ENCODE results near the gene RAB10. TPM values are rescaled to one million over a fixed set of nuclear protein-coding genes. Genes with fewer than 3 reads are reported as not detected.

Gene RAB10
- polyA plus RNA-seq, 4 donors = 39.7 to 79.3 (median 56.9) TPM

DNA sequence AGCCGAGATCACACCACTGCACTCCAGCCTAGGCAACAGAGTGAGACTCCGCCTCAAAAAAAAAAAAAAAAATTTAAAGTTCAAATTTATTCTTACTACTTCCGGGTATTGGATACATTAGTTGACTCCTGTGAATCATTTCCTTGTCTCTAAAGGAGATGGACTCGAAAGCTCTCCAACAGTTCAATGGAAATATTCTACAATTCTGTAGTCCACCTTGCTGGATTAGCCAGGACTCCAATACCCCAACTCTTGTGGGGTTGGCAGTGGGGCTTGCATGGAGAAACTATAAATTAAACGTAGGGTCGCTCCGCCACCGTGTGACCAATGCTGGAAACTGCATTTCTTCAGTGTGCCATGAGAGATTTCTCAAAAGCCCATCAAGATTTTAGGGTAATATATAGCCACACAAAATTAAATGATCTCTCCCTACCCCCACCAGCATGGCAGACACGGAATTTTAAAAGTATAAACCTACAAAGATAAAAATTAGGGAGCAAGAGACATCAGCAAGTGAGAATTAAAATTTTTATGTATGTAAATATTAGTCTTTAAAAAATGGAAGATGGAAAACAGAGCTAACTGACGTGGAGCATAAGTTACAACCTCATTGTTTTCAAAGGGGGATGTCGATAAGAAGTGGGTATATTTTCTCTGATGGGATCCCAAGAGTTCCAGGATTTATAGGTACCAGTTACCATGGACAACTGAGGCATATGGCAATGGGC lies 111.2 kb downstream of the RAB10 start:
- H3K27me3 ChIP-seq (ENCODE audit: control insufficient read depth in 3 of 3, insufficient read depth in 3 of 3, low read length in 3 of 3) = peaks cover 0 to under 1% (median 0%) of the 10 kb centered on the region in 3 donors
- no peak overlapping the region for H3K4me3 ChIP-seq (ENCODE audit: low read depth in 1 of 3, low read length in 3 of 3)
- DNase-seq (peak; percentile 62 to 72), FAIRE-seq (no peak)
- H3K4me1 ChIP-seq (ENCODE audit: control insufficient read depth in 3 of 3, insufficient read depth in 2 of 3, low read depth in 1 of 3, low read length in 2 of 3) = no peaks in the 10 kb centered on the region
- H3K36me3 ChIP-seq (ENCODE audit: control insufficient read depth in 3 of 3, insufficient read depth in 2 of 3, low read depth in 1 of 3, low read length in 3 of 3) = peaks cover 0 to 4% (median 0%) of the 10 kb centered on the region in 3 donors
- no peak overlapping the region for H3K27ac ChIP-seq (ENCODE audit: low read depth in 1 of 3, low read length in 2 of 3)
- 11 to 22% (median 15%) methylated on average over 11 of the region's 11 CpGs for WGBS, 3 donors
- no peaks in the 10 kb centered on the region for H3K9me3 ChIP-seq (ENCODE audit: control insufficient read depth in 2 of 2, insufficient read depth in 1 of 2, low read depth in 1 of 2, low read length in 1 of 2)

DNA sequence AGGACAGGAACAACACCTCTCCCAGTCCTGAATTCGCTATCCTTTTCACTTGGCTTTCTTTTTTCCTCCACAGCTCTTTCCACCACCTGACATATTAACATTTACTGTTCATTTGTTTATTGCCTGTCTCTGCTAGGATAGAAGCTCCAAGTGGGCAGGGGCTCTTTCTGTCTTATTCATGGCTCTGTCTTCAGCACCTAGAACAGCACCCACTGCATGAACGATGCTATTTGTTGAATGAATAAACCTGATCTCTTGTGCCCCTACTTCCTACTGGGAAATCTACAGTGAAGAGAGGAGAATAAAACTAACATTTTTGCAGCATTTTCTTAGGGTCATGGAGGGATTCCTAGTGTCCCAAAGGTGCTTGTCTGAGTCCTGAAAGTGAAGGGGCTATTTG lies 114.6 kb downstream of the RAB10 start:
- Histone ChIP-seq H3K27ac (ENCODE audit: low read depth in 1 of 3, low read length in 2 of 3) (no peak overlapping the region), H3K27me3 (ENCODE audit: control insufficient read depth in 3 of 3, insufficient read depth in 3 of 3, low read length in 3 of 3) (peaks cover 0 to 2% (median 0%) of the 10 kb centered on the region in 3 donors), H3K9me3 (ENCODE audit: control insufficient read depth in 2 of 2, insufficient read depth in 1 of 2, low read depth in 1 of 2, low read length in 1 of 2) (no peaks in the 10 kb centered on the region), H3K4me3 (ENCODE audit: low read depth in 1 of 3, low read length in 3 of 3) (no peak overlapping the region), H3K36me3 (ENCODE audit: control insufficient read depth in 3 of 3, insufficient read depth in 2 of 3, low read depth in 1 of 3, low read length in 3 of 3) (no peaks in the 10 kb centered on the region), H3K4me1 (ENCODE audit: control insufficient read depth in 3 of 3, insufficient read depth in 2 of 3, low read depth in 1 of 3, low read length in 2 of 3) (no peaks in the 10 kb centered on the region)
- FAIRE-seq = no peak
- WGBS, 3 donors = 29 to 43% (median 42%) methylated on average over 2 of the region's 2 CpGs
- no peak for DNase-seq

DNA sequence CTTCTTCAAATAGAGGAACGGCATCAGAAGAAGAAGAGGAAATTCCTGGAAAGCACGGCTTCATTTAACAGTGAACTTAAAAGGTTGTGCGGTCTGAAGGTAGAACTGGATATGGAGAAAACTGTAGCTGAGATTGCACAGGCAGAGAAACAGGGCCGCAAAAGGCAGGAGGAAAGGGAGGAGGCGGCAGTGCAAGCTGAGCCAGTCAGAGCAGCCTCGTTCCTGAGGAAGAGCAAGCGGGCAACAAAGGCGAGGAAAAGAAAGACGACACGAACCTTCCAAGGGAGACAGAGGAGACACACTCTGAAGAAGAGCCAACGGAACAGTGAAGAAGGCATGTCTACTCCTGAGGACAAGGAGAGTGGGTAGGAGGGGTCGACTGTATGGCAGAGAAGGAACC lies 116.4 kb downstream of the RAB10 start:
- Histone ChIP-seq H3K36me3 (ENCODE audit: control insufficient read depth in 3 of 3, insufficient read depth in 2 of 3, low read depth in 1 of 3, low read length in 3 of 3) (no peaks in the 10 kb centered on the region), H3K27ac (ENCODE audit: low read depth in 1 of 3, low read length in 2 of 3) (no peak overlapping the region), H3K4me3 (ENCODE audit: low read depth in 1 of 3, low read length in 3 of 3) (no peak overlapping the region), H3K9me3 (ENCODE audit: control insufficient read depth in 2 of 2, insufficient read depth in 1 of 2, low read depth in 1 of 2, low read length in 1 of 2) (no peaks in the 10 kb centered on the region), H3K27me3 (ENCODE audit: control insufficient read depth in 3 of 3, insufficient read depth in 3 of 3, low read length in 3 of 3) (peaks cover 0 to 2% (median 0%) of the 10 kb centered on the region in 3 donors), H3K4me1 (ENCODE audit: control insufficient read depth in 3 of 3, insufficient read depth in 2 of 3, low read depth in 1 of 3, low read length in 2 of 3) (no peaks in the 10 kb centered on the region)
- 81 to 82% (median 81%) methylated on average over 12 of the region's 12 CpGs for WGBS, 3 donors
- FAIRE-seq (no peak), DNase-seq (no peak)

DNA sequence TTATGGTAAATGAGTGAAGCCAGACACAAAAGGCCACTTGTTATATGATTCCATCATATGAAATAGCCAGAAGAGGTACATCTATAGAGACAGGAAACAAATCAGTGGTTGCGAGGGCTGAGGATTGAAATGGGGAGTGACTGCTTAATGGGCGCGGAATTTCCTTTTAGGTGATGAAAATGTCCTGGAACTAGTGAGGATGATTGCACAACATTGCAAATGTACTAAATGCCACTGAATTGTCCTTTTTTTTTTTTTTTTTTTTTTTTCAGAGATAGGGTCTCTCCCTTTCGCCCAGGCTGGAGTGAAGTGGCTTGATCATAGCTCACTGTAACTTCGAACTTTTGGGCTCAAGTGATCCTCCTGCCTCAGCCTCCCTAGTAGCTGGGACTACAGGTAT lies 123.7 kb downstream of the RAB10 start:
- Histone ChIP-seq H3K9me3 (ENCODE audit: control insufficient read depth in 2 of 2, insufficient read depth in 1 of 2, low read depth in 1 of 2, low read length in 1 of 2) (no peaks in the 10 kb centered on the region), H3K27me3 (ENCODE audit: control insufficient read depth in 3 of 3, insufficient read depth in 3 of 3, low read length in 3 of 3) (no peaks in the 10 kb centered on the region), H3K4me3 (ENCODE audit: low read depth in 1 of 3, low read length in 3 of 3) (no peak overlapping the region), H3K36me3 (ENCODE audit: control insufficient read depth in 3 of 3, insufficient read depth in 2 of 3, low read depth in 1 of 3, low read length in 3 of 3) (no peaks in the 10 kb centered on the region), H3K27ac (ENCODE audit: low read depth in 1 of 3, low read length in 2 of 3) (no peak overlapping the region), H3K4me1 (ENCODE audit: control insufficient read depth in 3 of 3, insufficient read depth in 2 of 3, low read depth in 1 of 3, low read length in 2 of 3) (no peaks in the 10 kb centered on the region)
- no peak for DNase-seq
- WGBS, 3 donors = 95 to 97% (median 96%) methylated on average over 5 of the region's 5 CpGs
- no peak for FAIRE-seq

DNA sequence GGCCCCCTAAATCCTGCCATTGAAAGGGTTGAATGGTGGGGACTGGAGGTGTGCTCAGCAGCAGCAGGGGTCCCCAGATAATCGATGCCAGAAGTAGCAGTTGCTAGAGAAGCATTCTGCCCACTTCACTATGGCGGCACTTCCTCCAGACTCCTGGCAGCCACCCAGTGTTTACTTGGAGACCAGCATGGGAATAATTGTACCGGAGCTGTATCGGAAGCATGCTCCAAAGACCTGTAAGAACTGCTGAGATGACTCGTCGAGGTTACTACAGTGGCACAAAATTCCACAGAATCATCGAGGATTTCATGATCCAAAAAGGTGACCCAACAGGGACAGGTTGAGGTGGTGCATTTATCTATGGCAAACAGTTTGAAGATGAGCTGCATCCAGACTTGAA lies 128.0 kb downstream of the RAB10 start:
- Histone ChIP-seq H3K4me1 (ENCODE audit: control insufficient read depth in 3 of 3, insufficient read depth in 2 of 3, low read depth in 1 of 3, low read length in 2 of 3) (peaks cover 0 to 8% (median 0%) of the 10 kb centered on the region in 3 donors), H3K27me3 (ENCODE audit: control insufficient read depth in 3 of 3, insufficient read depth in 3 of 3, low read length in 3 of 3) (no peaks in the 10 kb centered on the region), H3K4me3 (ENCODE audit: low read depth in 1 of 3, low read length in 3 of 3) (no peak overlapping the region), H3K9me3 (ENCODE audit: control insufficient read depth in 2 of 2, insufficient read depth in 1 of 2, low read depth in 1 of 2, low read length in 1 of 2) (no peaks in the 10 kb centered on the region), H3K27ac (ENCODE audit: low read depth in 1 of 3, low read length in 2 of 3) (no peak overlapping the region), H3K36me3 (ENCODE audit: control insufficient read depth in 3 of 3, insufficient read depth in 2 of 3, low read depth in 1 of 3, low read length in 3 of 3) (no peaks in the 10 kb centered on the region)
- 90 to 94% (median 93%) methylated on average over 7 of the region's 7 CpGs for WGBS, 3 donors
- no peak for FAIRE-seq
- no peak for DNase-seq

DNA sequence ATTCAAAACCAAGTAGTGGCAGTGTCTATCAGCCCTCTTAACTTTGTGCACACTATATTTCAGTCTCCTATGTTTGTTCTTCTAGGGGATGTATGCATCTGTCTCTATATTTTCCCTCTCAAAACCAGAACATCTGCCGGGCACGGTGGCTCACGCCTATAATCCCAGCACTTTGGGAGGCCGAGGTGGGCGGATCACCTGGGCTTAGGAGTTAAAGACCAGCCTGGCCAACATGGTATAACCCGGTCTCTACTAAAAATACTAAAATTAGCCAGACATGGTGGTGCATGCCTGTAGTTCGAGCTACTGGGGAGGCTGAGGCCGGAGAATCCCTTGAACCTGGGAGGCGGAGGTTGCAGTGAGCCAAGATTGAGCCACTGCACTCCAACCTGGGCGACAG lies 129.1 kb downstream of the RAB10 start:
- Histone ChIP-seq H3K27me3 (ENCODE audit: control insufficient read depth in 3 of 3, insufficient read depth in 3 of 3, low read length in 3 of 3) (no peaks in the 10 kb centered on the region), H3K27ac (ENCODE audit: low read depth in 1 of 3, low read length in 2 of 3) (no peak overlapping the region), H3K9me3 (ENCODE audit: control insufficient read depth in 2 of 2, insufficient read depth in 1 of 2, low read depth in 1 of 2, low read length in 1 of 2) (no peaks in the 10 kb centered on the region), H3K4me3 (ENCODE audit: low read depth in 1 of 3, low read length in 3 of 3) (no peak overlapping the region), H3K4me1 (ENCODE audit: control insufficient read depth in 3 of 3, insufficient read depth in 2 of 3, low read depth in 1 of 3, low read length in 2 of 3) (peaks cover 0 to 8% (median 0%) of the 10 kb centered on the region in 3 donors), H3K36me3 (ENCODE audit: control insufficient read depth in 3 of 3, insufficient read depth in 2 of 3, low read depth in 1 of 3, low read length in 3 of 3) (no peaks in the 10 kb centered on the region)
- FAIRE-seq (no peak), DNase-seq (no peak)
- WGBS, 3 donors = 91 to 94% (median 93%) methylated on average over 10 of the region's 10 CpGs

DNA sequence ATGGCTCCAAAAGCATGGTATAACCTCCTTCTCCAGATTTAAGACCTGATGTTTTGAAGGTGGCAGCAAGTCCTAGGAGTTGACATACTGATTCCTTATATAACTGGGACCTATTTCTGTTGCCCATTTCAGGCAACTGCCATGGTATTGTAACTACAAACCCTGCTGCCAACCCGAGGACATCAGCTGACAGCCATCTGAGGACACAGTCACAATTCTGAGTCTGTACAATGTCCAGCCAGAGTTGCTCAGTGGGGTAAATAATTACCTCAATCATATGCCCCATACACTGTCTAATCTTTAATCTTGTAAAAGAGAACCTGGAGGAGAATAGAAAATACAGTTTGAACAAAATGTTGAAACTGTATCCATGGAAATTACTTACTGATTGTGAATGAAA lies 130.3 kb downstream of the RAB10 start:
- FAIRE-seq (no peak), DNase-seq (peak in 1 of 2 donors; percentile 72)
- Histone ChIP-seq H3K36me3 (ENCODE audit: control insufficient read depth in 3 of 3, insufficient read depth in 2 of 3, low read depth in 1 of 3, low read length in 3 of 3) (no peaks in the 10 kb centered on the region), H3K4me1 (ENCODE audit: control insufficient read depth in 3 of 3, insufficient read depth in 2 of 3, low read depth in 1 of 3, low read length in 2 of 3) (peaks cover 0 to 8% (median 0%) of the 10 kb centered on the region in 3 donors), H3K9me3 (ENCODE audit: control insufficient read depth in 2 of 2, insufficient read depth in 1 of 2, low read depth in 1 of 2, low read length in 1 of 2) (no peaks in the 10 kb centered on the region), H3K4me3 (ENCODE audit: low read depth in 1 of 3, low read length in 3 of 3) (no peak overlapping the region), H3K27ac (ENCODE audit: low read depth in 1 of 3, low read length in 2 of 3) (no peak overlapping the region), H3K27me3 (ENCODE audit: control insufficient read depth in 3 of 3, insufficient read depth in 3 of 3, low read length in 3 of 3) (no peaks in the 10 kb centered on the region)
- WGBS, 3 donors = 17 to 44% (median 31%) methylated on average over 1 of the region's 1 CpG

DNA sequence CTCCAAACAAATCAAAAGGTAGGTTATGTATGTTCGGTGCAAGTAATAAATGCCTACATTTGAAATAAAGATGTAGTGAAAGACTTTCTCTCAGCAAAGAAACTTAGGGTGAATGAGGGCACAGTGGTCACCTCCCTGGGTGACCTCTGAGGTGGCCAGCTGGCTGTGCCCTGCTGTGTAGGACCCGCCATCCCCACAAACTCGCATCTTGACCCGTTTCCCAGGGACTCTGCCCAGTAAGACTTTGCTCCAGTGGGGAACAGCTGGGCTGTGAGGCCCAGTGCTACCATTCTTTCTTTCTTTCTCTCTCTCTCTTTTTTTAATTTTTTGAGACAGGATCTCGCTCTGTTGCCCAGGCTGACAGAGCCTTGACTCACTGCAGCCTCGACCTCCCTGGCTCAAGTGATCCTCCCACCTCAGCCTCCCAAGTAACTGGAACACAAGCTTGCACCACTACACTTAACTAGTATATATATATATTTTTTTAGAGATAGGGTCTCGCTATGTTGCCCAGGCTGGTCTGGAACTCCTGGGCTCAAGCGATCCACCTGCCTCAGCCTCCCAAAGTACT lies 130.8 kb downstream of the RAB10 start:
- Histone ChIP-seq H3K27me3 (ENCODE audit: control insufficient read depth in 3 of 3, insufficient read depth in 3 of 3, low read length in 3 of 3) (no peaks in the 10 kb centered on the region), H3K27ac (ENCODE audit: low read depth in 1 of 3, low read length in 2 of 3) (no peak overlapping the region), H3K4me1 (ENCODE audit: control insufficient read depth in 3 of 3, insufficient read depth in 2 of 3, low read depth in 1 of 3, low read length in 2 of 3) (peaks cover 0 to 8% (median 0%) of the 10 kb centered on the region in 3 donors), H3K4me3 (ENCODE audit: low read depth in 1 of 3, low read length in 3 of 3) (no peak overlapping the region), H3K36me3 (ENCODE audit: control insufficient read depth in 3 of 3, insufficient read depth in 2 of 3, low read depth in 1 of 3, low read length in 3 of 3) (no peaks in the 10 kb centered on the region), H3K9me3 (ENCODE audit: control insufficient read depth in 2 of 2, insufficient read depth in 1 of 2, low read depth in 1 of 2, low read length in 1 of 2) (no peaks in the 10 kb centered on the region)
- no peak for FAIRE-seq
- DNase-seq = no peak
- WGBS, 3 donors = 67 to 80% (median 79%) methylated on average over 8 of the region's 8 CpGs

All from small intestine (tissue), 7 donors.